Activated T-cell treated with anti-CD3 and anti-CD28 coated beads, Interleukin-2, amount 50 U/mL, for 72 hours (primary cell): ENCODE results near the gene TSPOAP1. TPM values are rescaled to one million over a fixed set of nuclear protein-coding genes. Genes with fewer than 3 reads are reported as not detected.
A peak's percentile ranks its signal among the peaks of the same experiment; 100 is the strongest.

Experiments used
- ATAC-seq, 2 donors: fragments of 150-1000 bp; cut with Tn5 transposase; replicated peaks in 1 of 2; 2 replicates each; pipeline ENCODE4 v1.10.0; 2021; ENCODE audit warnings: moderate library complexity in 2 of 2, mild to moderate bottlenecking in 1 of 2
- DNase-seq, 2 donors: peaks; one replicate each; pipeline ENCODE4 v3.0.0; 2021 to 2022; ENCODE audit warnings: mixed read lengths in 1 of 2
- H3K27ac Mint-ChIP-seq: one replicate; pipeline ENCODE4 v1.8.0; 2022; ENCODE audit warnings: mild to moderate bottlenecking, moderate library complexity, mixed read lengths
- H3K27me3 Mint-ChIP-seq: one replicate; pipeline ENCODE4 v1.8.0; 2022; ENCODE audit warnings: low read depth, mixed read lengths
- H3K36me3 Mint-ChIP-seq, 2 donors: one replicate each; pipeline ENCODE4 v1.8.0; 2022; ENCODE audit warnings: mixed read lengths in 2 of 2, mild to moderate bottlenecking in 1 of 2; ENCODE audit not compliant: insufficient read depth in 2 of 2
- H3K4me1 Mint-ChIP-seq: one replicate; pipeline ENCODE4 v1.8.0; 2022; ENCODE audit warnings: low read depth, mixed read lengths
- H3K4me3 Mint-ChIP-seq, 2 donors: one replicate each; pipeline ENCODE4 v1.8.0; 2022; ENCODE audit warnings: mild to moderate bottlenecking in 2 of 2, mixed read lengths in 2 of 2, moderate library complexity in 2 of 2
- H3K9me3 Mint-ChIP-seq, 2 donors: one replicate each; pipeline ENCODE4 v1.8.0; 2022; ENCODE audit warnings: mixed read lengths in 2 of 2
- total RNA-seq, 2 donors: library from RNA; stranded (reverse); gene quantifications; one replicate each; pipeline ENCODE4 v1.2.3, GENCODE V29; 2022

The TSPOAP1 gene
- total RNA-seq, 2 donors from 2014 or later = 42.3 to 55.3 TPM

GRCh38 chr17:58367461-58367860 lies 38.9 kb upstream of the TSPOAP1 start:
- Mint-ChIP-seq H3K4me3 (no peak overlapping the region), H3K4me1 (peaks cover 12% of the 10 kb centered on the region), H3K36me3 (no peaks in the 10 kb centered on the region), H3K27me3 (no peaks in the 10 kb centered on the region), H3K9me3 (no peaks in the 10 kb centered on the region), H3K27ac (no peak overlapping the region)
- DNase-seq = no peak
- no peak for ATAC-seq

GRCh38 chr17:58365980-58366595 lies 37.5 kb upstream of the TSPOAP1 start:
- no peak for DNase-seq
- H3K27ac Mint-ChIP-seq = no peak overlapping the region

GRCh38 chr17:58365185-58365979 lies 36.8 kb upstream of the TSPOAP1 start:
- no peak for ATAC-seq
- no peaks in the 10 kb centered on the region for H3K27me3 Mint-ChIP-seq

More at GRCh38 chr17:58365980-58366595, 37.5 kb upstream of the TSPOAP1 start:
- no peaks in the 10 kb centered on the region for H3K36me3 Mint-ChIP-seq
- H3K27me3 Mint-ChIP-seq = no peaks in the 10 kb centered on the region
- peaks cover 12% of the 10 kb centered on the region for H3K4me1 Mint-ChIP-seq
- ATAC-seq = no peak
- no peak overlapping the region for H3K4me3 Mint-ChIP-seq
- H3K9me3 Mint-ChIP-seq = no peaks in the 10 kb centered on the region

GRCh38 chr17:58364270-58364942 lies 35.8 kb upstream of the TSPOAP1 start:
- H3K27me3 Mint-ChIP-seq = no peaks in the 10 kb centered on the region
- no peak for ATAC-seq
- no peak for DNase-seq
- H3K4me1 Mint-ChIP-seq = peaks cover 9% of the 10 kb centered on the region
- no peaks in the 10 kb centered on the region for H3K9me3 Mint-ChIP-seq
- no peak overlapping the region for H3K4me3 Mint-ChIP-seq
- no peaks in the 10 kb centered on the region for H3K36me3 Mint-ChIP-seq
- no peak overlapping the region for H3K27ac Mint-ChIP-seq

More at GRCh38 chr17:58365185-58365979, 36.8 kb upstream of the TSPOAP1 start:
- H3K27ac Mint-ChIP-seq = no peak overlapping the region
- H3K4me1 Mint-ChIP-seq = peaks cover 12% of the 10 kb centered on the region
- DNase-seq = no peak
- no peaks in the 10 kb centered on the region for H3K36me3 Mint-ChIP-seq
- H3K4me3 Mint-ChIP-seq = no peak overlapping the region
- H3K9me3 Mint-ChIP-seq = no peaks in the 10 kb centered on the region

GRCh38 chr17:58363457-58364185 lies 35.0 kb upstream of the TSPOAP1 start:
- no peaks in the 10 kb centered on the region for H3K36me3 Mint-ChIP-seq
- peak in 1 of 2 donors; percentile 31 for ATAC-seq
- H3K9me3 Mint-ChIP-seq = no peaks in the 10 kb centered on the region
- H3K4me1 Mint-ChIP-seq = peaks cover 7% of the 10 kb centered on the region
- no peaks in the 10 kb centered on the region for H3K27me3 Mint-ChIP-seq
- H3K4me3 Mint-ChIP-seq = no peak overlapping the region
- H3K27ac Mint-ChIP-seq = no peak overlapping the region
- no peak for DNase-seq

- Mint-ChIP-seq H3K27ac (no peak overlapping the region), H3K27me3 (no peaks in the 10 kb centered on the region), H3K4me1 (peaks cover 7% of the 10 kb centered on the region), H3K36me3 (no peaks in the 10 kb centered on the region), H3K9me3 (no peaks in the 10 kb centered on the region), H3K4me3 (no peak overlapping the region)
- DNase-seq (no peak), ATAC-seq (no peak)
Observed at GRCh38 chr17:58362368-58363014, 33.9 kb upstream of the TSPOAP1 start.

GRCh38 chr17:58360296-58361063 lies 31.9 kb upstream of the TSPOAP1 start:
- peak in 1 of 2 donors; percentile 14 for ATAC-seq
- no peaks in the 10 kb centered on the region for H3K9me3 Mint-ChIP-seq
- H3K27me3 Mint-ChIP-seq = no peaks in the 10 kb centered on the region
- H3K36me3 Mint-ChIP-seq = no peaks in the 10 kb centered on the region
- no peak for DNase-seq
- no peak overlapping the region for H3K4me3 Mint-ChIP-seq
- H3K4me1 Mint-ChIP-seq = no peaks in the 10 kb centered on the region
- no peak overlapping the region for H3K27ac Mint-ChIP-seq

- no peaks in the 10 kb centered on the region for H3K27me3 Mint-ChIP-seq
- H3K27ac Mint-ChIP-seq = no peak overlapping the region
- no peaks in the 10 kb centered on the region for H3K9me3 Mint-ChIP-seq
- H3K4me3 Mint-ChIP-seq = no peak overlapping the region
- peaks cover 7% of the 10 kb centered on the region for H3K4me1 Mint-ChIP-seq
- peaks cover 0 to 3% of the 10 kb centered on the region in 2 donors for H3K36me3 Mint-ChIP-seq
- DNase-seq (no peak), ATAC-seq (no peak)
Observed at GRCh38 chr17:58358408-58359172, 30.0 kb upstream of the TSPOAP1 start.

- H3K4me1 Mint-ChIP-seq = peaks cover 14% of the 10 kb centered on the region
- no peaks in the 10 kb centered on the region for H3K27me3 Mint-ChIP-seq
- DNase-seq (no peak), ATAC-seq (no peak)
- peaks cover 0 to 7% of the 10 kb centered on the region in 2 donors for H3K36me3 Mint-ChIP-seq
- no peak overlapping the region for H3K4me3 Mint-ChIP-seq
- H3K9me3 Mint-ChIP-seq = no peaks in the 10 kb centered on the region
- H3K27ac Mint-ChIP-seq = no peak overlapping the region
Observed at GRCh38 chr17:58357312-58358297, 29.0 kb upstream of the TSPOAP1 start.

- Mint-ChIP-seq H3K36me3 (peaks cover 7 to 14% of the 10 kb centered on the region in 2 donors), H3K4me1 (peaks cover 19% of the 10 kb centered on the region), H3K4me3 (no peak overlapping the region), H3K9me3 (no peaks in the 10 kb centered on the region), H3K27ac (no peak overlapping the region), H3K27me3 (no peaks in the 10 kb centered on the region)
- ATAC-seq (no peak), DNase-seq (no peak)
Observed at GRCh38 chr17:58356231-58356630, 27.6 kb upstream of the TSPOAP1 start.
